Erythroblast (primary cell): ENCODE measurements around the gene JAZF1.

Source experiments
- GATA1 ChIP-seq: IDR thresholded peaks from 2 replicates; pipeline ENCODE4 v1.6.1; 2011; ENCODE audit warnings: low read depth, mild to moderate bottlenecking, control low read depth, low read length, moderate library complexity
- POLR2A ChIP-seq: IDR thresholded peaks from 2 replicates; pipeline ENCODE4 v1.6.1; 2011; ENCODE audit warnings: mild to moderate bottlenecking, low read length

DNA sequence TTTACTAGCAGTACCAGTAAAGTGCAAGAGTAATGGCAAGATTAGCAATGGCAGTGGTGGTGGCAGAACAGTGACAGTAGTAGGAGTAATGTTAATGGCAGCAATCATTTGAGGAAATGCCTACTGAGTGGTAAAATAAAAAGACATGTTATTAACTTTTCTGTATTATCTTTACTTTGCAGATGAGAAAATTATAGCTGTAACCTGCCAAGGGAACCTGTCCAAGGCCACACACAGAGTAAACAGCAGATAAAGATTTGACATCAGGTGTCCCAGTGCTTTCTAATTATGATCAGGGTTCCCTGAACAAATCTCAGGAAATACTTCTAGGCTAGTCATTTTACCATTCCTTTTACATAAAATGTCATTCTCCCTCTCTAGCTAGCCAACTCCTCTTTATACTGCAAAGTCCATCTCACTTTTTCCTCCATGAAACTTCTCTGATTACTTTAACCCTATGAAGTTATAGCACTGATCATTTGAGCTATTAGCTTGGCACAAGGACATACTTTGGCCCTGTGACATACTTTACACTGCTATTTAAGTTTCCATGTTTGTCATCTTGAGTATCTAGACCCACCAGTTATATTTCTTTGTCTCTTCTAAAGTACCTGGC, 221.6 kb downstream of the JAZF1 start:
- TF ChIP-seq POLR2A (no peak), GATA1 (no peak)
